IMR-90 (cell line): ENCODE results near the gene ZNF575. TPM values are rescaled to one million over a fixed set of nuclear protein-coding genes. Genes with fewer than 3 reads are reported as not detected.

Experiments
- ATAC-seq: fragments of 200-7000 bp; cut with Tn5 transposase; 2 replicates; pipeline ENCODE4 v1.9.1; 2020; ENCODE audit warnings: low read depth, mild to moderate bottlenecking, moderate library complexity
- BruUV-seq: library from RNA; stranded (reverse); fragments of 400-500 nt; replicated peaks from 2 replicates; lab custom pipeline; 2021; lab: Mats Ljungman, UMichigan
- CTCF ChIA-PET: fragments of 300-600 bp; formaldehyde crosslinking; extraction: SDS; loops from one replicate; lab custom pipeline; 2021; ENCODE audit warnings: antibody characterized with exemption; lab: Yijun Ruan, JAX
- POLR2A ChIA-PET: fragments of 300-600 bp; sonication (Branson Sonifier 250); formaldehyde crosslinking; loops from one replicate; lab custom pipeline; 2022; ENCODE audit warnings: antibody characterized with exemption; ENCODE audit not compliant: unreplicated experiment; lab: Charles Lee
- DNase-seq: peaks from one replicate; pipeline ENCODE4 v3.0.0; 2013
- H2AFZ ChIP-seq: replicated peaks from 2 replicates; pipeline ENCODE3; 2013; ENCODE audit warnings: low read length, mild to moderate bottlenecking; ENCODE audit not compliant: poor library complexity
- H2AK5ac ChIP-seq: 2 replicates; pipeline ENCODE4 v1.6.1; 2013; ENCODE audit warnings: low read depth, low read length, inconsistent platforms
- H2AK9ac ChIP-seq: replicated peaks from 2 replicates; pipeline ENCODE3; 2013; ENCODE audit warnings: mild to moderate bottlenecking, low read depth, low read length, moderate library complexity; ENCODE audit not compliant: poor library complexity
- H2BK120ac ChIP-seq: 2 replicates; pipeline ENCODE4 v1.6.1; 2013; ENCODE audit warnings: low read depth, low read length, inconsistent platforms
- H2BK15ac ChIP-seq: 3 replicates; pipeline ENCODE4 v1.6.1; 2013; ENCODE audit warnings: low read depth, low read length, inconsistent platforms
- H2BK20ac ChIP-seq: 2 replicates; pipeline ENCODE4 v1.6.1; 2013; ENCODE audit warnings: low read depth, mild to moderate bottlenecking, inconsistent platforms, low read length, moderate library complexity
- H2BK5ac ChIP-seq: 2 replicates; pipeline ENCODE4 v1.6.1; 2013; ENCODE audit warnings: mild to moderate bottlenecking, low read depth, low read length, inconsistent platforms; ENCODE audit not compliant: poor library complexity, severe bottlenecking
- H3K14ac ChIP-seq: replicated peaks from 2 replicates; pipeline ENCODE4 v1.6.1; 2013; ENCODE audit warnings: low read depth, low read length, inconsistent platforms
- H3K18ac ChIP-seq: 2 replicates; pipeline ENCODE4 v1.6.1; 2013; ENCODE audit warnings: low read depth, low read length, control low read depth
- H3K23ac ChIP-seq: 2 replicates; pipeline ENCODE4 v1.6.1; 2013; ENCODE audit warnings: low read depth, low read length, inconsistent platforms
- H3K27ac ChIP-seq: 2 replicates; pipeline ENCODE4 v1.5.1; 2013; ENCODE audit warnings: mild to moderate bottlenecking, control low read depth, low read length; ENCODE audit not compliant: insufficient read depth
- H3K27me3 ChIP-seq: 2 replicates; pipeline ENCODE4 v1.6.1; 2013; ENCODE audit warnings: low read length; ENCODE audit not compliant: control insufficient read depth, insufficient read depth
- H3K36me3 ChIP-seq: 2 replicates; pipeline ENCODE4 v1.6.1; 2013; ENCODE audit warnings: low read length, mixed read lengths; ENCODE audit not compliant: control insufficient read depth, insufficient read depth
- H3K4ac ChIP-seq: 2 replicates; pipeline ENCODE4 v1.6.1; 2013; ENCODE audit warnings: low read depth, low read length, inconsistent platforms
- H3K4me1 ChIP-seq: 2 replicates; pipeline ENCODE4 v1.6.1; 2013; ENCODE audit warnings: low read length, mixed read lengths; ENCODE audit not compliant: control insufficient read depth, insufficient read depth
- H3K4me2 ChIP-seq: 2 replicates; pipeline ENCODE4 v1.6.1; 2013; ENCODE audit warnings: low read depth, mild to moderate bottlenecking, control low read depth, low read length, moderate library complexity
- H3K4me3 ChIP-seq: 2 replicates; pipeline ENCODE4 v1.5.1; 2013; ENCODE audit warnings: low read depth, mild to moderate bottlenecking, control low read depth, low read length, moderate library complexity; ENCODE audit not compliant: insufficient read depth
- H3K56ac ChIP-seq: 2 replicates; pipeline ENCODE4 v1.6.1; 2013; ENCODE audit warnings: low read length, inconsistent platforms; ENCODE audit not compliant: insufficient read depth; ENCODE audit errors: extremely low read depth
- H3K79me1 ChIP-seq, 2 experiments: 2 replicates each; pipeline ENCODE4 v1.6.1; 2013; ENCODE audit warnings: low read length in 2 of 2, inconsistent platforms in 1 of 2, low read depth in 1 of 2
- H3K9ac ChIP-seq: 2 replicates; pipeline ENCODE4 v1.6.1; 2013; ENCODE audit warnings: low read depth, low read length, control low read depth
- H3K9me1 ChIP-seq: 2 replicates; pipeline ENCODE4 v1.6.1; 2013; ENCODE audit warnings: low read length, inconsistent platforms; ENCODE audit not compliant: insufficient read depth
- H3K9me3 ChIP-seq: 2 replicates; pipeline ENCODE4 v1.6.1; 2013; ENCODE audit warnings: low read length; ENCODE audit not compliant: control insufficient read depth, insufficient read depth
- H4K20me1 ChIP-seq: 2 replicates; pipeline ENCODE4 v1.6.1; 2013; ENCODE audit warnings: low read length, inconsistent platforms; ENCODE audit not compliant: insufficient read depth
- H4K5ac ChIP-seq: 2 replicates; pipeline ENCODE4 v1.6.1; 2013; ENCODE audit warnings: mild to moderate bottlenecking, low read depth, low read length, control low read depth
- H4K8ac ChIP-seq, 2 experiments: 2 replicates each; pipeline ENCODE4 v1.6.1; 2013; ENCODE audit warnings: low read depth in 2 of 2, low read length in 2 of 2, control low read depth in 1 of 2, inconsistent platforms in 1 of 2
- H4K91ac ChIP-seq: 2 replicates; pipeline ENCODE4 v1.6.1; 2013; ENCODE audit warnings: low read depth, low read length, inconsistent platforms; ENCODE audit not compliant: insufficient read depth
- BHLHE40 ChIP-seq: fragments of 150-350 bp; IDR thresholded peaks from 2 replicates; pipeline ENCODE4 v1.6.1; 2016; ENCODE audit warnings: mild to moderate bottlenecking, low read depth, low read length
- CEBPB ChIP-seq: IDR thresholded peaks from 2 replicates; pipeline ENCODE4 v1.6.1; 2012; ENCODE audit warnings: low read depth, low read length, improper control_type of control experiment
- CHD1 ChIP-seq: IDR thresholded peaks from 2 replicates; pipeline ENCODE4 v1.6.1; 2012; ENCODE audit warnings: low read depth, low read length, improper control_type of control experiment
- FOS ChIP-seq: fragments of 150-350 bp; IDR thresholded peaks from 2 replicates; pipeline ENCODE4 v1.6.1; 2016; ENCODE audit warnings: low read depth, low read length
- MAFK ChIP-seq: IDR thresholded peaks from 2 replicates; pipeline ENCODE4 v1.6.1; 2012; ENCODE audit warnings: low read depth, low read length, improper control_type of control experiment
- MAZ ChIP-seq: IDR thresholded peaks from 2 replicates; pipeline ENCODE4 v1.6.1; 2012; ENCODE audit warnings: low read depth, mild to moderate bottlenecking, low read length, improper control_type of control experiment, moderate library complexity, borderline replicate concordance
- MXI1 ChIP-seq: IDR thresholded peaks from 2 replicates; pipeline ENCODE4 v1.6.1; 2012; ENCODE audit warnings: low read depth, mild to moderate bottlenecking, low read length, moderate library complexity, borderline replicate concordance
- NFE2L2 ChIP-seq: fragments of 150-350 bp; IDR thresholded peaks from 2 replicates; pipeline ENCODE4 v1.6.1; 2016; ENCODE audit warnings: low read depth, mild to moderate bottlenecking, low read length
- POLR2A ChIP-seq: IDR thresholded peaks from 2 replicates; pipeline ENCODE4 v1.6.1; 2012; ENCODE audit warnings: mild to moderate bottlenecking, low read depth, low read length
- RAD21 ChIP-seq: IDR thresholded peaks from 2 replicates; pipeline ENCODE4 v1.6.1; 2012; ENCODE audit warnings: low read length, improper control_type of control experiment
- RCOR1 ChIP-seq: IDR thresholded peaks from 2 replicates; pipeline ENCODE4 v1.6.1; 2012; ENCODE audit warnings: mild to moderate bottlenecking, low read length, improper control_type of control experiment; ENCODE audit not compliant: insufficient replicate concordance
- RFX5 ChIP-seq: IDR thresholded peaks from 2 replicates; pipeline ENCODE4 v1.8.0; 2012; ENCODE audit warnings: low read depth, mild to moderate bottlenecking, low read length, moderate library complexity
- SMC3 ChIP-seq: fragments of 150-350 bp; IDR thresholded peaks from 2 replicates; pipeline ENCODE4 v1.6.1; 2016; ENCODE audit warnings: low read depth, mild to moderate bottlenecking, antibody characterized with exemption, low read length, moderate library complexity
- USF2 ChIP-seq: fragments of 150-350 bp; IDR thresholded peaks from 2 replicates; pipeline ENCODE4 v1.6.1; 2017; ENCODE audit warnings: mild to moderate bottlenecking, antibody characterized with exemption, low read length, low read depth
- WGBS, 2 experiments: methylation state at CpG; one replicate each; pipeline versions ENCODE4 v1.1.5 to v1.1.7; 2013; ENCODE audit warnings: missing lambda C conversion rate in 2 of 2; ENCODE audit not compliant: insufficient read length in 1 of 2; ENCODE audit errors: extremely low coverage in 2 of 2; 5-methylcytosine and 5-hydroxymethylcytosine counted together
- dilution Hi-C: fragments of 300-500 bp; cut with HindIII; formaldehyde crosslinking; loops from one replicate; pipeline ENCODE4 v1.14.3; 2018; ENCODE audit warnings: low sequenced_read_pairs; ENCODE audit not compliant: unreplicated experiment
- in situ Hi-C: fragments of 300-500 bp; cut with MboI; formaldehyde crosslinking; loops from 3 replicates; pipeline ENCODE4 v1.14.3; 2019; ENCODE audit warnings: low sequenced_read_pairs, inconsistent platforms, mixed read lengths
- intact Hi-C: fragments of 100-400 bp; cut with micrococcal nuclease; formaldehyde crosslinking; loops from 2 replicates; pipeline ENCODE4 v1.10.0; 2022
- polyA plus RNA-seq, 3 experiments: library from polyadenylated mRNA; depleted of rRNA; stranded (reverse); fragments of >200 nt; gene quantifications; 2 replicates each; pipeline ENCODE4 v1.2.3, GENCODE V29; 2012; ENCODE audit warnings: low replicate concordance in 1 of 3
- total RNA-seq: library from RNA; depleted of rRNA; stranded (reverse); fragments of >200 nt; gene quantifications from 2 replicates; pipeline ENCODE4 v1.2.3, GENCODE V29; 2012
- TF ChIP-seq, protein P1 (sequence below): fragments of 150-350 bp; IDR thresholded peaks from 2 replicates; pipeline ENCODE4 v1.6.1; 2016; ENCODE audit warnings: low read depth, mild to moderate bottlenecking, low read length, moderate library complexity, borderline replicate concordance
- TF ChIP-seq, protein P2 (sequence below): conservative IDR thresholded peaks from 2 replicates; pipeline ENCODE4 v1.5.1; 2012; ENCODE audit warnings: mild to moderate bottlenecking, low read depth, low read length, improper control_type of control experiment

ZNF575 gene
- total and polyA plus RNA-seq, 2 of the 4 experiments (the other 2 are of a cell fraction) = 0.77 TPM; not detected in 1

DNA sequence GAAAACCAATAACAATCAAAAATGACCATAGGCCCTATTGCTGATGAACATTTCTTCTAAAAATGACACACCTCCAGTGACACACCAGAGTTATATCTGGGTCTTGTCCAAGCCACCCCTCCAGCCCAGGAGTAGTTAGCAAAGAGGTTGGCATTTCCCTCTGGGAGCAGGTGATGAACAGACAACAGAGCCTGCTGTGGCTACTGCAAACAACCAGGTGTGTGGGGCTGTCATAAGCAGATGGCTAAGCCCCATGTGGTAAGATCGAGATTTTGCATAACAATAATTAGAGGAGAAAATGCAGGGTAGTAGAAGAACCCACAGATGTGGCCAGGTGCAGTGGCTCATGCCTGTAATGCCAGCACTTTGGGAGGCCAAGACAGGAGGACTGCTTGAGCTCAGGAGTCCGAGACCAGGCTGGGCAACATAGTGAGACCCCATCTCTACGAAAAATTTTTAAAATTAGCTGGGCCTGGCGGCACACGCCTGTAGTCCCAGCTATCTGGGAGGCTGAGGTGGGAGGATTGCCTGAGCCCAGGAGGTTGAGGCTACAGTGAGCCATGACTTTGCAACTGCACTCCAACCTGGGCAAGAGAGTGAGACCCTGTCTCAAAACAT lies 37.3 kb downstream of the ZNF575 start:
- no peak for ATAC-seq
- Histone ChIP-seq H4K5ac (no peak overlapping the region), H3K9ac (no peak overlapping the region), H3K4ac (no peak overlapping the region), H2BK20ac (no peak overlapping the region), H3K4me3 (no peak overlapping the region), H3K56ac (no peak overlapping the region), H3K4me2 (no peak overlapping the region), H3K9me3 (no peaks in the 10 kb centered on the region), H3K36me3 (0 out of 2 replicates have a peak, but pooled peaks cover 1% of the 10 kb centered on the region), H3K14ac (no peak overlapping the region), H2BK5ac (no peak overlapping the region), H4K8ac (no peak overlapping the region), H2AK9ac (no peak overlapping the region), H3K9me1 (peaks cover 6% of the 10 kb centered on the region; the same call in 1 of the 2 replicates), H3K18ac (no peak overlapping the region), H2AK5ac (no peak overlapping the region), H2BK15ac (no peak overlapping the region), H4K91ac (no peak overlapping the region), H4K20me1 (no peaks in the 10 kb centered on the region), H2AFZ (no peak overlapping the region), H3K79me1 (peaks cover 37 to 62% of the 10 kb centered on the region in 2 experiments), H3K23ac (no peak overlapping the region), H3K27ac (no peak overlapping the region), H2BK120ac (no peak overlapping the region), H3K27me3 (no peaks in the 10 kb centered on the region), H3K4me1 (peaks cover 5% of the 10 kb centered on the region)
- ChIA-PET CTCF (no interaction called here), POLR2A (no interaction called here)
- BruUV-seq = no TSS peak
- no peak for DNase-seq
- intact Hi-C loops = no loop called here
- WGBS, 2 experiments = 100% methylated on average over 2 of the region's 5 CpGs; no CpG with 5 or more reads in 1 of the 2 experiments
- in situ Hi-C loops = no loop called here
- TF ChIP-seq RAD21 (no peak), MXI1 (no peak), FOS (no peak), BHLHE40 (no peak), USF2 (no peak), CHD1 (no peak), MAZ (no peak), RFX5 (no peak), MAFK (no peak), CEBPB (no peak), SMC3 (no peak), RCOR1 (no peak), POLR2A (no peak), NFE2L2 (no peak)
- TF ChIP-seq, protein P1, sequence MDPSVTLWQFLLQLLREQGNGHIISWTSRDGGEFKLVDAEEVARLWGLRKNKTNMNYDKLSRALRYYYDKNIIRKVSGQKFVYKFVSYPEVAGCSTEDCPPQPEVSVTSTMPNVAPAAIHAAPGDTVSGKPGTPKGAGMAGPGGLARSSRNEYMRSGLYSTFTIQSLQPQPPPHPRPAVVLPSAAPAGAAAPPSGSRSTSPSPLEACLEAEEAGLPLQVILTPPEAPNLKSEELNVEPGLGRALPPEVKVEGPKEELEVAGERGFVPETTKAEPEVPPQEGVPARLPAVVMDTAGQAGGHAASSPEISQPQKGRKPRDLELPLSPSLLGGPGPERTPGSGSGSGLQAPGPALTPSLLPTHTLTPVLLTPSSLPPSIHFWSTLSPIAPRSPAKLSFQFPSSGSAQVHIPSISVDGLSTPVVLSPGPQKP = no peak
- TF ChIP-seq, protein P2, sequence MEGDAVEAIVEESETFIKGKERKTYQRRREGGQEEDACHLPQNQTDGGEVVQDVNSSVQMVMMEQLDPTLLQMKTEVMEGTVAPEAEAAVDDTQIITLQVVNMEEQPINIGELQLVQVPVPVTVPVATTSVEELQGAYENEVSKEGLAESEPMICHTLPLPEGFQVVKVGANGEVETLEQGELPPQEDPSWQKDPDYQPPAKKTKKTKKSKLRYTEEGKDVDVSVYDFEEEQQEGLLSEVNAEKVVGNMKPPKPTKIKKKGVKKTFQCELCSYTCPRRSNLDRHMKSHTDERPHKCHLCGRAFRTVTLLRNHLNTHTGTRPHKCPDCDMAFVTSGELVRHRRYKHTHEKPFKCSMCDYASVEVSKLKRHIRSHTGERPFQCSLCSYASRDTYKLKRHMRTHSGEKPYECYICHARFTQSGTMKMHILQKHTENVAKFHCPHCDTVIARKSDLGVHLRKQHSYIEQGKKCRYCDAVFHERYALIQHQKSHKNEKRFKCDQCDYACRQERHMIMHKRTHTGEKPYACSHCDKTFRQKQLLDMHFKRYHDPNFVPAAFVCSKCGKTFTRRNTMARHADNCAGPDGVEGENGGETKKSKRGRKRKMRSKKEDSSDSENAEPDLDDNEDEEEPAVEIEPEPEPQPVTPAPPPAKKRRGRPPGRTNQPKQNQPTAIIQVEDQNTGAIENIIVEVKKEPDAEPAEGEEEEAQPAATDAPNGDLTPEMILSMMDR = no peak
- dilution Hi-C loops = no loop called here
